A549 (cell line): ENCODE measurements around the gene ZNF346. TPM values are rescaled to one million over a fixed set of nuclear protein-coding genes. Genes with fewer than 3 reads are reported as not detected.

Experiments used
- ATAC-seq, 2 experiments: fragments of 200-7000 bp in 1 of 2; fragments of >200 bp in 1 of 2; cut with Nextera tagmentation in 1 of 2; cut with Tn5 transposase in 1 of 2; 3 replicates each; pipeline versions ENCODE4 v1.8.0 to v1.9.1; 2018 to 2020; ENCODE audit warnings: mild to moderate bottlenecking in 1 of 2, moderate library complexity in 1 of 2
- CTCF ChIA-PET: fragments of 300-600 bp; sonication (Branson Sonifier 250); formaldehyde crosslinking; extraction: SDS; loops from one replicate; lab custom pipeline; 2021; ENCODE audit warnings: antibody characterized with exemption, inconsistent platforms; lab: Yijun Ruan, JAX
- POLR2A ChIA-PET: fragments of 350-600 bp; formaldehyde crosslinking; extraction: SDS; loops from one replicate; lab custom pipeline; 2021; ENCODE audit warnings: antibody characterized with exemption, inconsistent platforms; lab: Yijun Ruan, JAX
- DNase-seq, 2 experiments: peaks; one replicate each; pipeline versions ENCODE4 v3.0.0 to v3.0.0-alpha.2; 2011 to 2016; ENCODE audit warnings: low read depth in 1 of 2, low spot score in 1 of 2
- FAIRE-seq: peaks from 2 replicates; lab custom pipeline; 2011; peaks lifted over from hg19 to GRCh38; lab: Jason Lieb, UNC
- H3K27ac ChIP-seq, 2 experiments: fragments of >200 bp; sonication (Bioruptor Twin); formaldehyde crosslinking; 3 replicates each; pipeline ENCODE4 v1.5.1; 2016 to 2017
- H3K4me1 ChIP-seq: fragments of >200 bp; sonication (Bioruptor Twin); formaldehyde crosslinking; 3 replicates; pipeline ENCODE4 v1.6.1; 2016
- H3K4me2 ChIP-seq: fragments of >200 bp; sonication (Bioruptor Twin); formaldehyde crosslinking; 3 replicates; pipeline ENCODE4 v1.6.1; 2016
- H3K4me3 ChIP-seq: fragments of >200 bp; sonication (Bioruptor Twin); formaldehyde crosslinking; 3 replicates; pipeline ENCODE4 v1.5.1; 2016
- H3K9me3 ChIP-seq: fragments of >200 bp; sonication (Bioruptor Twin); formaldehyde crosslinking; 3 replicates; pipeline ENCODE4 v1.6.1; 2016
- BCL3 ChIP-seq: fragments of >200 bp; sonication (Bioruptor Twin); formaldehyde crosslinking; IDR thresholded peaks from 3 replicates; pipeline ENCODE4 v1.6.1; 2016
- BHLHE40 ChIP-seq: IDR thresholded peaks from 2 replicates; pipeline ENCODE4 v1.6.1; 2012; ENCODE audit warnings: low read depth, low read length, inconsistent platforms
- CBX8 ChIP-seq: fragments of 200-600 bp; sonication (generic); IDR thresholded peaks from 2 replicates; pipeline ENCODE4 v1.6.1; 2016
- CEBPB ChIP-seq, 2 experiments: fragments of >200 bp in 1 of 2; sonication (Bioruptor Twin) in 1 of 2; formaldehyde crosslinking in 1 of 2; IDR thresholded peaks; 2 replicates each; pipeline ENCODE4 v1.6.1; 2012 to 2016
- CHD2 ChIP-seq: fragments of 150-350 bp; IDR thresholded peaks from 2 replicates; pipeline ENCODE4 v1.6.1; 2014; ENCODE audit warnings: low read length; ENCODE audit not compliant: partially characterized antibody
- CHD4 ChIP-seq: fragments of 200-600 bp; sonication (generic); IDR thresholded peaks from 2 replicates; pipeline ENCODE4 v1.6.1; 2016; ENCODE audit warnings: antibody characterized with exemption, mild to moderate bottlenecking, borderline replicate concordance
- EHF ChIP-seq: fragments of 250-450 bp; sonication (Bioruptor Pico); IDR thresholded peaks from 2 replicates; pipeline ENCODE4 v1.5.0; 2020; ENCODE audit warnings: mild to moderate bottlenecking
- EHMT2 ChIP-seq: fragments of 200-600 bp; sonication (generic); IDR thresholded peaks from 2 replicates; pipeline ENCODE4 v1.6.1; 2016; ENCODE audit warnings: antibody characterized with exemption, low read depth, mild to moderate bottlenecking, moderate library complexity
- FOSL2 ChIP-seq, 2 experiments: fragments of 450-650 bp in 1 of 2; fragments of >200 bp in 1 of 2; sonication (Bioruptor Twin) in 1 of 2; formaldehyde crosslinking; IDR thresholded peaks; 2 replicates each; pipeline versions ENCODE4 v1.5.0 to v1.6.1; 2016 to 2020; ENCODE audit warnings: mild to moderate bottlenecking in 1 of 2, moderate library complexity in 1 of 2
- FOXS1 ChIP-seq: fragments of 250-450 bp; sonication (Bioruptor Pico); IDR thresholded peaks from 2 replicates; pipeline ENCODE4 v1.5.0; 2020; ENCODE audit warnings: mild to moderate bottlenecking, moderate library complexity
- HES2 ChIP-seq: fragments of >200 bp; sonication (Bioruptor Twin); formaldehyde crosslinking; IDR thresholded peaks from 2 replicates; pipeline ENCODE4 v1.6.1; 2016
- HOXA7 ChIP-seq: fragments of 250-450 bp; sonication (Bioruptor Pico); IDR thresholded peaks from 2 replicates; pipeline ENCODE4 v1.5.0; 2020; ENCODE audit warnings: mild to moderate bottlenecking, moderate library complexity
- JUNB ChIP-seq: fragments of >200 bp; sonication (Bioruptor Twin); formaldehyde crosslinking; IDR thresholded peaks from 2 replicates; pipeline ENCODE4 v1.6.1; 2016
- KDM1A ChIP-seq: fragments of 200-600 bp; sonication (generic); IDR thresholded peaks from 2 replicates; pipeline ENCODE4 v1.6.1; 2016; ENCODE audit warnings: low read depth, mild to moderate bottlenecking
- MAFK ChIP-seq: fragments of 450-650 bp; IDR thresholded peaks from 2 replicates; pipeline ENCODE4 v1.6.1; 2014; ENCODE audit not compliant: partially characterized antibody
- MAX ChIP-seq: IDR thresholded peaks from 2 replicates; pipeline ENCODE4 v1.6.1; 2012
- MYC ChIP-seq: IDR thresholded peaks from 2 replicates; pipeline ENCODE4 v1.6.1; 2012; ENCODE audit warnings: mild to moderate bottlenecking, inconsistent platforms, low read length, improper control_type of control experiment, borderline replicate concordance
- PBX3 ChIP-seq: IDR thresholded peaks from 2 replicates; pipeline ENCODE4 v1.6.1; 2012
- POLR2AphosphoS2 ChIP-seq: conservative IDR thresholded peaks from 2 replicates; pipeline ENCODE4 v1.6.1; 2012; ENCODE audit warnings: low read length, improper control_type of control experiment, inconsistent platforms
- RAD21 ChIP-seq, 2 experiments: fragments of >200 bp in 1 of 2; sonication (Bioruptor Twin) in 1 of 2; formaldehyde crosslinking in 1 of 2; IDR thresholded peaks in 1 of 2; conservative IDR thresholded peaks in 1 of 2; 2 replicates in 1 of 2; 3 replicates in 1 of 2; pipeline ENCODE4 v1.6.1; 2012 to 2018; ENCODE audit warnings: inconsistent platforms in 1 of 2
- RARB ChIP-seq: fragments of 250-450 bp; sonication (Bioruptor Pico); IDR thresholded peaks from 2 replicates; pipeline ENCODE4 v1.8.0; 2021; ENCODE audit warnings: mild to moderate bottlenecking, moderate library complexity
- REST ChIP-seq: fragments of 200-600 bp; sonication (generic); IDR thresholded peaks from 2 replicates; pipeline ENCODE4 v1.6.1; 2016; ENCODE audit warnings: antibody characterized with exemption, mild to moderate bottlenecking, moderate library complexity
- RNF2 ChIP-seq: fragments of 200-600 bp; sonication (generic); IDR thresholded peaks from 2 replicates; pipeline ENCODE4 v1.6.1; 2016; ENCODE audit warnings: low read depth, mild to moderate bottlenecking, antibody characterized with exemption, moderate library complexity, borderline replicate concordance
- SMC3 ChIP-seq: fragments of >200 bp; sonication (Bioruptor Twin); formaldehyde crosslinking; IDR thresholded peaks from 3 replicates; pipeline ENCODE4 v1.6.1; 2018; ENCODE audit warnings: inconsistent platforms
- SREBF2 ChIP-seq: fragments of 450-650 bp; IDR thresholded peaks from 2 replicates; pipeline ENCODE4 v1.6.1; 2014; ENCODE audit warnings: mild to moderate bottlenecking, moderate library complexity
- TFCP2L1 ChIP-seq: fragments of 250-450 bp; sonication (Bioruptor Pico); IDR thresholded peaks from 2 replicates; pipeline ENCODE4 v1.5.0; 2021; ENCODE audit warnings: mild to moderate bottlenecking
- WGBS: methylation state at CpG from one replicate; pipeline ENCODE4 v1.1.6; 2017; ENCODE audit errors: missing lambda C conversion rate; 5-methylcytosine and 5-hydroxymethylcytosine counted together
- polyA plus RNA-seq, 4 experiments: library from polyadenylated mRNA; depleted of rRNA in 3 of 4; stranded (reverse); fragments of >200 nt; fragmentation: RNase III in 1 of 4; extraction: RNeasy Plus Mini Kit Qiagen cat#74134 plus additional on column Dnase treatment in 1 of 4; gene quantifications; 2 replicates in 3 of 4; 3 replicates in 1 of 4; pipeline ENCODE4 v1.2.3, GENCODE V29; 2011 to 2017

Gene ZNF346
- polyA plus RNA-seq, 2 of the 4 experiments (the other 2 are of a cell fraction): 13.5 to 14.1 TPM

GRCh38 chr5:177105691-177106476 is 83.4 kb downstream of the ZNF346 start:
- FAIRE-seq (no peak), ATAC-seq (no peak), DNase-seq (no peak)
- TF ChIP-seq EHF: no peak
- no peak for TF ChIP-seq BHLHE40
- TF ChIP-seq EHMT2: no peak
- TF ChIP-seq MYC: no peak
- TF ChIP-seq PBX3: no peak
- TF ChIP-seq RARB: no peak
- TF ChIP-seq TFCP2L1 (CRISPR knock-in tag): no peak
- TF ChIP-seq KDM1A: no peak
- Histone ChIP-seq H3K9me3 (no peaks in the 10 kb centered on the region), H3K4me3 (no peak overlapping the region), H3K27ac (no peak overlapping the region), H3K4me1 (no peaks in the 10 kb centered on the region), H3K4me2 (no peak overlapping the region)
- ChIA-PET POLR2A (no interaction called here), CTCF (interaction anchor here (1.0 to 2.3 kb wide), 7 partner anchors 8 to 448 kb away, joined by 3 to 9 read pairs (median 7); no protein-coding TSS in a partner anchor)
- WGBS: 88% methylated on average over 23 of the region's 24 CpGs

GRCh38 chr5:177107159-177107558 is 84.7 kb downstream of the ZNF346 start:
- TF ChIP-seq MAFK: no peak
- TF ChIP-seq RNF2: no peak
- no peak for TF ChIP-seq JUNB
- TF ChIP-seq CHD2: no peak
- no peak for TF ChIP-seq HES2
- no peak for TF ChIP-seq FOXS1 (CRISPR knock-in tag)
- TF ChIP-seq MAX: no peak
- TF ChIP-seq SREBF2: no peak
- no peak for TF ChIP-seq FOSL2 (IDR thresholded peaks at IDR 0.05)
- no peak for TF ChIP-seq FOSL2 (CRISPR knock-in tag; IDR thresholded peaks at IDR 0.05)
- TF ChIP-seq POLR2AphosphoS2: no peak
- TF ChIP-seq REST: no peak
- no peak for TF ChIP-seq BCL3
- no peak for TF ChIP-seq SMC3
- TF ChIP-seq HOXA7 (CRISPR knock-in tag): no peak
- no peak for TF ChIP-seq CHD4
- TF ChIP-seq CEBPB (IDR thresholded peaks at IDR 0.05): no peak
- no peak for TF ChIP-seq CBX8
- TF ChIP-seq RAD21 (conservative IDR thresholded peaks at IDR 0.05 in 1 of 2, IDR thresholded peaks at IDR 0.05 in 1 of 2): no peak
- FAIRE-seq (no peak), DNase-seq (no peak), ATAC-seq (no peak)
- POLR2A ChIA-PET: no interaction called here
- peaks cover 4% of the 10 kb centered on the region; the same call in 1 of the 3 replicates for H3K4me1 ChIP-seq
- no peak overlapping the region for H3K4me2 ChIP-seq
- no peaks in the 10 kb centered on the region for H3K9me3 ChIP-seq
- H3K27ac ChIP-seq: no peak overlapping the region
- no peak overlapping the region for H3K4me3 ChIP-seq
- CTCF ChIA-PET: interaction anchor here (1.1 to 2.7 kb wide), 6 partner anchors 9 to 449 kb away, joined by 4 to 11 read pairs (median 6); no protein-coding TSS in a partner anchor
- WGBS: 52% methylated on average over 4 of the region's 4 CpGs
